Thyroid gland (tissue), 4 donors: ENCODE data around the gene CCDC97.

Experiments
- CTCF ChIP-seq, 6 experiments: fragments of 200-600 bp in 3 of 6; fragments of 450-650 bp in 3 of 6; sonication (generic) in 3 of 6; IDR thresholded peaks; one replicate each; pipeline ENCODE4 v1.5.1; 2016 to 2019; ENCODE audit warnings: antibody characterized with exemption in 6 of 6, mild to moderate bottlenecking in 2 of 6, inconsistent platforms in 1 of 6, moderate library complexity in 1 of 6
- POLR2A ChIP-seq, 2 donors: fragments of 450-650 bp; IDR thresholded peaks; one replicate each; pipeline ENCODE4 v1.6.1; 2017; ENCODE audit warnings: antibody characterized with exemption in 2 of 2, mild to moderate bottlenecking in 2 of 2, moderate library complexity in 1 of 2

GRCh38 chr19:41324921-41325639, 15.1 kb downstream of the CCDC97 start:
- TF ChIP-seq CTCF (IDR thresholded peaks at IDR 0.05) (no peak), POLR2A (IDR thresholded peaks at IDR 0.05) (peak in 1 of 2 donors; percentile 16)
